ENCODE results near the gene TBC1D26.
"Not testable (repeated sequence)": the region's sequence is repeated elsewhere in the genome, so short reads cannot be mapped to it uniquely, and the experiment has no call there.

The TBC1D26 gene

DNA sequence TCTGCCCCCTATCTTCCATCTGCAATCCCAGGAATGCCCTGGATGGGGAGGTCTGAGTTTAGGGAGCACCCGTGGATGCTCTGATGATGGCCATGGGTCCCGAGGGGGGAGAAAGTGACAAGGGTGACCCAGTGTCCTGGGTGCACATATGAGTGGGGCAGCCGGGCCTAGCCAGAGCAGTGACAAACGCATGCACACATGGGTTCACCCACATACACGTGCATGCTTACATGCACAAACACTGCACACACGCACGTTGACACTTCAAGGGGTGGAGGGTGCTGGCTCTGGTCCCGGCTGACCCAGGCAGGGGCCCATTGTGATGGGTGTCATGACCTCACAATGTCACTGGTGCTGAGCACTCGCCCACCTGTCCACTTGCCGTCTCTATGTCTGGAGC is at the start of gene TBC1D26:
TBC1D26 (plus strand) TSS at position 384 of the 400 bp plus-strand sequence. CDS start 3,066 bp downstream, outside the sequence.
- not testable (repeated sequence) for DNase-seq

DNA sequence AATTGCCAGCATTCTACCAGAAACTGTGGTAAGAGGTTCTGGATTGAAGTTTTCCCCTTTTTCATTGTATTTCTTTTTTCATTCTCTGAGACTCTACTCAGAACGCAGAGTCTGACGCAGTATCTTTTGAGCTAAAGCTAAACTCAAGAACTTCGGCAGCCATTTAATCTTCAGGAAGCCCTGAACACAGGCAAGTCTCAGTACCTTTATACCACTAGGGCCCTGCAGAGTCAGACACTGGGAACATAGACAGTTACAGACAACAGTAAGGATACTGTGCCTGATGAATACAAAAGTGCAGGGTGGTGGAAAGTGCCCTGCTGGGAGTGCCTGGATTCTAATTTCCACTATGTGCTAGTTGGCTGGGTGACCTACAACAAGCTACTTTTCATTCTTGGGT is 48.9 kb upstream of the TBC1D26 start:
- DNase-seq, result not testable (repeated sequence)

DNA sequence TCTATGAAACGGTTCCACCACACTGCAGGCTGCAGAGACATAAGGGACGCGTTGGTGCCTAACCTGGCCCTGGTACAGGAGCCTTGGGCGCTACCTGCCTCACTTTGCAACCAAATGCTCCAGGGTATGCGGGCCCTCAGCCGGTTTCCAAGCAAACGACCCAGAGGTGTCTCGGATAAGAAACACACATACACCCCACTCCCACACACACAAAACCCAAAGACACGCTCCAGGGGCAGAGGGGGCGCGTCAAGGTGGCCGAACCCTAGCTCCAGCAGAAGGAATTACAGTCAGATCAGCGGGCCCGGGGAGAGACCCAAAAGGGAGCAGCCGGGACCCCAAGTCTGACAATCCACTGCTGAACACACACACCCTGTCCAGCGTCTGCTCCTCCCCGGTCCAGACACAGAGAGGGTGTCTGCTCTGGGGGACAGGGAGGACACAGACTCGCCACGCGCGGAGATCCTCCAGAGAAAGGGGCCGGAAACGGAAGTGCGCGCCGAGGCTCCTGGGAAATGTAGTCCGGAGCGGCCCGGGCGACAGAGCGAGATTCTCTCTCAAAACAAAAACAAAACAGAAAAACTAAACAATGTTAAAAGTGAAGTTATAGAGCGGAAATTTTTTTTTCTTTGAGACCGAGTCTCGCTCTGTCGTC is 48.1 kb upstream of the TBC1D26 start, which contains the start of gene TRIM16:
TRIM16 (minus strand) TSS at position 488 of the 655 bp plus-strand sequence. CDS start 32,702 bp downstream, outside the sequence.
- not testable (repeated sequence) for DNase-seq

DNA sequence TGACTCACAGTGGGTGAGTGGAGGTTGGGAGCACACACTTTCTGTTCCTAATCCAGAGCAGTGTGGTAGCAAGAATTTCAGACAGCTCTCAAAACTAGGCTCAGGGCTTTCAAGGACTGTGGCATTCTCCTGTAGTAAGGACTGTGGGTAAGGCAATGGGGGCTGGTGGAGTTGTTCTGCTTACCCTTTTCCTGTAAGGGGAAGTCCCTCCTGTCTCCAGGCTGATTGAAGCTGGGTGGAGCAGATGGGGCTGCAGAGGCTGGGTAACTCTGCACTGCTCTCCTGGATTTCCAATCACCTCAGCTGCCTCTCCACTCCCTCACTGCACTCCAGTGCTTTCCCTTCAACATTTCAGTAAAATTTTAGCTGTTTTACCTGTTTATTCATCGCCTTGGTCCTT is 44.6 kb upstream of the TBC1D26 start:
- DNase-seq, result not testable (repeated sequence)

DNA sequence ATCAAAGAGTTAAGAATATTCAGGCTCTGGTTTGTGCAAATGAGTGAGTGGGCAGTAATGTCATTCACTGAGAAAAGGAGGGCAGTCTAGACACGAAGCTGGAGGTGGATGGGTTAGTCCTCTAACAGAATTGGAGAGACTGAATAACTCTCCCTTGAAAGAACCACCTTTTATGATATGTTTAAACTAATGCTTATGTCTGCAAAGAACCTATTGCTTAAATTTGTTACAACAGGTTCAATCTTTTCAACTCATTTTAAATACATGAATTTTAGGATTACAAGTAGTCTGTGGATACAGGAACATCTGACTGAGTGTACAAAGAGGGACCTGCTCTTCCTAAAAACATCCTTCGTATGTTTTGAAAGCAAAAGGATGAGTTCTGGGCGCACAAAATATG is 33.1 kb upstream of the TBC1D26 start:
- not testable (repeated sequence) for DNase-seq

DNA sequence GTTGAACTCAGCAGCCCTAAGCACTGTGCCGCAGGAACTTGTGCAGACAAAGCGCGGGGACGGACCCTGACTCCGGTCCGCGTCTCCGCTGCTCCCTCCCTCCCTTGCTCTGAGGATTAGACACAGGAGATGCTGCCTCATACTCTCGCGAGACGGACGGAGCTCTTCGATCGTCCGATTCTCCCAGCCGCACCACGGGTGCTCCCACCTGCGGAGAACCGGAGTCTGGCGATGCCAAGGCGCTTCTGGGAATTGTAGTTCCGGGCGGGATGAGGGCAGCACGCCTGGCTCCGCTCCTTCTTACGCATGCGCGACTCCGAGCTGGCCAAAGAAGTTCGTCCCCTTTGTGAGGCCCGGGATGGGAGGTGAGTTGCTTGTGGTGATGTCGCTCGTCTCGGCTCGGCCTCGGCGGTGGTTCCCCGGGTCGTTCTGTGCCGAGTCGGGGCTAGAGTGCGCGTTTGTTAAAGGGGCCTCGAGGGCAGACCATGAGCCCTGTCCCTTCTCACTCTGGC is 32.6 kb upstream of the TBC1D26 start, which contains the start of gene ZNF286A:
ZNF286A (plus strand) TSS at position 340 of the 512 bp plus-strand sequence. CDS start 578 bp downstream, outside the sequence.
- DNase-seq, result peak; percentile 95

DNA sequence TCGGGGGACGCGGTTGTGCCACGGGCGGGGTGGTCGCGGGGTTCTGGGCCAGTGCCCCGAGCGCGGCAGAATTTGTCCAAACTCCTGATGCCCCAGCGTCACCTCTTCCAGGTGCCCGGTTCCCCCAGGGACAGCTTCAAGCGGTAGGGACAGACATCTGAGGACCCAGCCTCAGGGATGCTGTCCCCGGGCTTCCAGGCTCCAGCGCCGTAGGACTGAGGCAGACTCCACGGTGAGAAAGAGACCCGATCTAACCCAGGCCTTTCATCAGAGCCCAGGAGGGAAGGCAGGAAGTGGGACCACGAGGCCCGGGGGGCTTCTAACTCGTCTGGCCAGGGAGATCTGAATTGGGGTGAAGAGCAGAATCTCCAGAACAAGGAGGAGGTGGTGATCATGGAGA is 32.1 kb upstream of the TBC1D26 start:
- not testable (repeated sequence) for DNase-seq

DNA sequence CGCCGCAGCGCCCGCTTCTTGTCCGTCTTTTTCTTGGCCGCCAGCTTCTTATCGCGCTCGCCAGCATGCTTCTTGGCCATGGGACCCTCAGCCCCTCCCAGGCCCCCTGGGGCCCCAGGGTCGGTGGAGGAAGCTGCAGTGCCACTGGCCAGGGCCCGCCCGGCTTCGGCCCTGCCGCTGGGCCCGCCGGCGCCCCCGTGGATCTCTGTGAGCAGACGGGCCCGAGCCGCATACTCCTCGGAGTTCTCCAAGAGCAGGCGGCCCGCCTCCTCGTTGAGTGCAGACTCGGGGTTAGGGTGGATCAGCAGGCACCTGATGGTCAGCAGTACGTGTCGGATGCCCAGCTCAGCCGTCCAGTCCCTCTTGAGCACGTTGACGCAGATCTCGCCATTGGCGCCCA is 27.8 kb upstream of the TBC1D26 start:
- DNase-seq, result not testable (repeated sequence)

DNA sequence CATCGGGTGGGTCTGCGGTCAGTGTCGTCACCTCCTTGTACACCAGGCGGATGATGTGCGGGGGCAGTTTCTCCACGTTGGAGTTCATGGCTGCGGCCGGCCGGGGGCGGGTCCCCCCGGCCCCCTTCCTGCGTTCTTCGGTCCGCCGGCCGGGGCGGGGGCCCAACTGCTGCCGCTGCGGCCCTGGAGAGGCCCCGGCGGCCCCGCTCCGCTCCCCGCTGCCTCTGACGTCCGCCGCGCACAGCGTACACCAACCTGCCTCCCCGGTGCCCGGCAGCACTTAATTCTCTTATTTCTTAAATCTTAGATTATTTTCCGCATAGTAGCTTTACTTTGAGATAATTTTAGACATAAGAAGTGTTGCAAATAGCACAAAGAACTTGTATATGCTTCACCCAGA is 27.3 kb upstream of the TBC1D26 start:
- DNase-seq, result not testable (repeated sequence)

DNA sequence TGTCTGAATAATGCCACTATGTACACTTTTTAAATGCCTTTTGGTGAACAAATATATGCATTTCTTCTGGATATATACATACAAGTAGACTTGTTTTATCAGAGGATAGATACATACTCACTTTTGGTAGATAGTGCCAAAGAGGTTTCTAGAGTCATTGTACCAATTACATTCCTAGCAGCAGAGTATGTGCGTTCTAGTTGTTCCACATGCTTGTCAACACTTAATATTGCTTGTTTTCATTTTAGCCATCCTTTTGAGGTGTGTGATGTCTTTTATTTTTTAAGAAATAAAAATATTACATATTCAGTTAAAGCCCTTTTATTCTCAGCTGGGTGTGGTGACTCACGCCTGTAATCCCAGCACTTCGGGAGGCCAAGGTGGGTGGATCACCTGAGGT is 23.2 kb upstream of the TBC1D26 start:
- not testable (repeated sequence) for DNase-seq

DNA sequence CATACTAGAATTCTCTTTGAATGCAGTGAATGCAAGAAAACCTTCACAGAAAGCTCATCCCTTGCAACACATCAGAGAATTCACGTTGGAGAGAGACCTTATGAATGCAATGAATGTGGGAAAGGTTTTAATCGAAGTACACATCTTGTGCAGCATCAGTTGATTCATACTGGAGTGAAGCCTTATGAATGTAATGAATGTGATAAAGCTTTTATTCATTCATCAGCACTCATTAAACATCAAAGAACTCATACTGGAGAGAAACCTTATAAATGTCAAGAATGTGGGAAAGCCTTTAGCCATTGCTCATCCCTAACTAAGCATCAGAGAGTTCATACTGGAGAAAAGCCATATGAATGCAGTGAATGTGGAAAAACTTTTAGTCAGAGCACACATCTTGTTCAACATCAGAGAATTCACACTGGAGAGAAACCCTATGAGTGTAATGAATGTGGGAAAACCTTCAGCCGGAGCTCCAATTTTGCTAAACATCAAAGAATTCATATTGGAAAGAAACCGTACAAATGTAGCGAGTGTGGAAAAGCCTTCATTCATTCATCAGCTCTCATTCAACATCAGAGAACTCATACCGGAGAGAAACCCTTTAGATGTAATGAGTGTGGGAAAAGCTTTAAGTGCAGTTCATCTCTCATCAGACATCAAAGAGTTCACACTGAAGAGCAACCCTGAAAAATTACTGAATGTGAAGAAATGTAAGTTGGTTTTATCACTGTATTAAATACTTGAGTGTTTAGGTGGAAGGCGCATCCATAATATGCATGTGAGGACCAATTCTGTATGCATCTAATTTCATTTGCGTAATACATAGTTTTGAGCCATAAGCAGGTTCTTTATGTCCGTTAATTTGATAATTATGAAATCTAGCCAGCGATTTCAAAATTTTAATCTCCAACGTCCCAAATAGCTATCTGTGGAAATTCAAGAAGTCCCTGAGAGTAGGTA is 15.2 kb upstream of the TBC1D26 start:
- not testable (repeated sequence) for DNase-seq

DNA sequence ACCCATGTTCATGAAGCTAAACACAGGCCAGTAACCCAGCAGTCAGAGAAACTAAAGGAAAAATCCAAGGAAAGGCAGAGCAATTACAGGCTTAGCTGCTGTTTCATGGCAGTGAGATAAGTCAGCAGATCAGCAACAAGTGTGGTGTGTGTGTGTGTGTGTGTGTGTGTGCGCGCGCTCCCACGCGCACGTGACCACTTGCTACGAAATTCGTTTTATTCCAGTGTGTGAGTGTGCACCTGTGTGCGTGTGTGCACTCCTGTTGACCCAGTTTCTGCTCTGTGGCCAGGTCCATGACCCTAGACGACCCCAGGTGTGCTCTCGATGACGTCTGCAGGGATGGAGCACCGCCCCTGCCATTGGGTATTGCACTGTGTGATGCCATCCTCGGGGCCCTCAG is 1.5 kb upstream of the TBC1D26 start:
- DNase-seq, result not testable (repeated sequence)

DNA sequence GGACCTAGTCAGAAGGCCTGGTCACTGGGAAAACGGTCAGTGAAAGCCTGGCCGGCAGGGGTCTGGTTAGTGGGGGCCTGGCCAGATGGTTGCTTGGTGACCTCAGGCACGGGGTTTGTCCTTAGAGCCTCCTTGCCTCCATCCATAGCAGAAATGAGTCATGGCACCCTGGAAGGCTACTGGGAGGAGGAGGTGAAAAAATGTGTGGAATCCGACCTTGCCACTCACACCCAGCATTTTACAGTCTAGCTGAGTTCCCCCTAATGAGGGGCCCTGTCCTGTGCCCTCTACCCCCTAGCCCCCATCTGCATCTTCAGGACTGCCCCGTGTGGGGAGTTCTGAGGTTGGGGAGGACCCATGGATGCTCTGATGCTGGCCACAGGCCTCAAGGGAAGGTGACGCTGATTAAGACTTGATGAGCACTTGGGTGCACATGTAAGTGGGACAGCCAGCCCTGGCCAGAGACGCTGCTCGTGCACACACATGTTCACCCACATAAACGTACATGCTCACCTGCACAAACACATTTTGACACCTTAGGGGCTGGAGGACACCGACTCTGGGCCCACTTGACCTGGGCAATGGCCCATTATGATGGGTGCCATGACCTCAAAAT is 1.2 kb downstream of the TBC1D26 start:
- DNase-seq, result not testable (repeated sequence)

DNA sequence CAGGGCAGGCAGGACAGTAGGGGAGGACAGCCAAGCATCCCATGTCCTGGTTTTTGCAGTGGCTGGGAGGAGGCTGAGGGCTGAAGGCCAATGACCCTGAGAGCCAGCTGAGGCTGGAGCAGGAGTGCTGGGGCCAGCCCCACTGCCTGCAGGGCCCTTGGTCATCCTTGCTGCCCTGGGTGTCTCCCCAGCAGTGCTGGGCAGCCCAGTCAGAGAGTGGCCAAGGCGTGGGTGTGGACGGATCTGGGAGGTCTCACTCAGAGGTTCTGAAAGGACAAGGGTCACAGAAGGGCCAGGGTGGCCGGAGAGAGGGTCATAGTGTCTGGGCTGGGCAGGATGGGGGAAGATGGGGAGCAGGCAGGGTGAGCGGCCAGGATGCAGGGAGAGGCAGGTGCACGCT is 4.5 kb downstream of the TBC1D26 start:
- not testable (repeated sequence) for DNase-seq

DNA sequence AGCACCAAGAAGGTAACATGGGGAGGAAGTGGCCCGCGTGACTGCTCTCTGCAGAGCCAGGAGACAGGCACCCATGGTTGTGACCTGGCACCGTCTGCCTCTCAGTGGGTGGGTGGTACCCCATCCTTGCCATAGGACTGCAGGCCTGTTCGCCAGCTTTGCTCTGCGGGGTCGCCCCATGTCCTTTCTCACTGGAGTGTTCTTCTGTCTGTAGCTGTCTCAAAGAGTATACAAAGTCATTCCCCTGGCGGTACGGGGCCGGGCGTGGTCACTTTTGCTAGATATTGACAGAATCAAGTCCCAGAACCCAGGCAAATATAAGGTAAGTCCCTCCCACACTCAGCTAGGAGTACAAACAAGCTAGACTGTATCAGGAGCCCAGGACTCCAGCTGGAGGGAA is 6.0 kb downstream of the TBC1D26 start:
- DNase-seq, result no peak

DNA sequence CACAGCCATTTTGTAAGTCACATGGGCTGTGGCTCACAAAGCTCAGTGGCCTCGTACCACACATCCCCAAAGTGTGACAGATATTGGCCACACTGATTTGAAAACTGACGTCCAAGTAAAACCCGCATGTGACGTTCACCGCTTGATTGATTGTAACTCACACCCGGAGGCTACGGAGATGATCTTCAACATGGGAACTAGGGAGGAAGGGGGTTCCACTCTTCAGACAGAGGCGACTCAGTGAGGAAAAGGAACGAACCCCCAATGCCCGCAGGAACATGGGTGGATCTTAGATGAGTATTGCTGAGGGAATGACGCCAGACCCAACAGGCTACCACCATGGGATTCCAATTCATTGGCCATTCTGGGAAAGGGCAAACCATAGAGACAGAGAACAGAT is 7.2 kb downstream of the TBC1D26 start:
- DNase-seq, result not testable (repeated sequence)

DNA sequence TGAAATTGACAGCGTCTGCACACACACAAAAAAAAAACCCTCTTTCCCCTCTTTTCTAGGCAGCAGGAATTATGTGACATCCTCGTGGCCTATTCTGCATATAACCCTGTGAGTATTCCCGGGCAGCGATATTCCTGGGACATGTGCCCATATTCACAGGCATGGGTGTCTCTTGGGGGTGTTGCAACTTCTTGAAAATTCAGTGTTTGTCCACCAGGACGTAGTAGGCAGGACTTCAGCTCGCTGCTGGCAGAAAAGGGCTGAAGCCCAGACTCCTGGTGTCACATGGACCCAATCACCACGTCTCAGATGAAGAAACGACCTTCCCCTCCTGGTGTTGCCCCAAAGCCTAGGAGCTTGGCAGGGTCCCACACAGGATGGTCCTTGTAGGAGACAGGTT is 8.0 kb downstream of the TBC1D26 start:
- not testable (repeated sequence) for DNase-seq

DNA sequence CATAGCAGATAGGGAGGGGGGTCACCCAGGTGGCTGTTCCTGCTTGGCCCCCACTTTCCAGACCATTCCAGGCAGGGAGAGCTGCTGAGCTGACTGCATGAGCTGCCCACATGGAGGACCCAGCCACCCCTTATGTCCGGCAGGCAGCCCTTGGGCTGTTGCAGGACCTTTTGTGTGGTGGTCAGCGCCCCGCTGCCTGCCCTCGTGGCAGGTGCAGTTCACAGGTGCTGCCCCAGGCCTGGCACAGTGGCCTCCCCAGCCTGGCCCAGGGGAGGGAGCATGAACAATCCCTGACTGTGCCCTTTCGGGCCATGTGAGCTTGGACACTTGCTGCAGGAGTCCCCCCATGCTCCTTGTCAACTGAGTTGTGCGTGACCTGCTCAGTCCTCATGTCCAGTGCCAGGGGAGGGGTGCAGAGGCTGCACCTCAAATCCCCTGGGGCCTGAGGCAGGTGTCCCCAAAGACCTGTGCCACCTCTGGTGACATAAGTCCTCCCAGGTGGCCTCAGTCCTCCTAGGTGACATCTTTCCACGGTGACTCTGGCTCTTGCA is 8.6 kb downstream of the TBC1D26 start:
- no peak for DNase-seq

DNA sequence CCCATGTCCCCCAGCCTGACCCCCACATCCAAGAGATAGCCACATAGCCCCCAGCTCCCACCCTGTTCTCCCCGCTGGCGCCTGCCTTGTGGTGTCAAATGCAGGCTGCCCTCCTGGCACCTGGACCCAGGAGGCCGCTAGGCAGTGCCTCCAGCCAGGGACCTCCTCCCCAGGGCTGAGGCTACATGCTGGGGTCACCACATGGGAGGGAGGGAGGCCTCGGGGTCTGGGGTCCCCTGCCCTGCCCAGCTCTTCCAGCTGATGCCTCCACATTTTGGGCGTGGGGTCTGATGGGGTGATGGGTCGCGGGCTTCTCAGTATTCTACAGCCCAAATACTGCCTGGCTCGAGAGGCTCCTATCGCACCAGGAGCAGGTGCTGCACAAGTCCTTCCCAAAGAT is 9.5 kb downstream of the TBC1D26 start:
- DNase-seq, result no peak

DNA sequence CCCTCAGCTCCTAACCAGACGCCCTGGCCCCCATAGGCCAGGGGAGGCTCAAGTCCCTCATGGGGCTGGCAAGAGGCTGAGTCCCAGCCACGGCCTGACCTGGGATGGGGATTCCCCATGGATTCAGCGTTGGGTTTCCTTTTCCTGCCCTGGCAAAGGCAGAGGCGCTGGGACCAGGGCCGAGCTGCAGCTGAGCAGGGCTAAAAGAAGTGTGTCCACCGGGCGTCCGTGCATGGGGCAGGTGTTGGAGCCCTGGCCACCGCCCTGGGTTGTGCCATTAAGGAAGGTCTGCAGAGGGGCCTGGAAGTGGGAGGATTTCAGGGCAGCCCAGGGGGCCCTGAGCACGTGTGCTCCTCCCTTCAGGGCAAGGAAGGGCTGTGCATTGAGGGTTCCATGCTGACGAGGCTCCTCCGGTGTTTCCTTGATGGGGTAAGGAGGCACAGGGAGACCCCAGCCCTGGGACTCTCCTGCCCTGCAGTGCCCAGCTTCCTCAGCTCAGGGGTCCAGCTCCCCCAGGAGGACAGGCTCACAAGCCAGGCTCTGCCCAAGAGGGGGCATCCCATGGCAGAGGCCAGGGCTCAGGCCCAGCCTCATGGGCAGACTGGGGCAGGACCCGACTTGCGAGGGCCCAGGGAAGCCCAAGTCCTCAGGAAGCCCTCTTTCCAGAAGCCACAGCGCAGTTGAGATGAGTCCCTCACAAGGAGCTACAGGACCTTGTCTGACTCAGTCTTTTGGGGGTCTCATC is 10.1 kb downstream of the TBC1D26 start:
- DNase-seq, result no peak

DNA sequence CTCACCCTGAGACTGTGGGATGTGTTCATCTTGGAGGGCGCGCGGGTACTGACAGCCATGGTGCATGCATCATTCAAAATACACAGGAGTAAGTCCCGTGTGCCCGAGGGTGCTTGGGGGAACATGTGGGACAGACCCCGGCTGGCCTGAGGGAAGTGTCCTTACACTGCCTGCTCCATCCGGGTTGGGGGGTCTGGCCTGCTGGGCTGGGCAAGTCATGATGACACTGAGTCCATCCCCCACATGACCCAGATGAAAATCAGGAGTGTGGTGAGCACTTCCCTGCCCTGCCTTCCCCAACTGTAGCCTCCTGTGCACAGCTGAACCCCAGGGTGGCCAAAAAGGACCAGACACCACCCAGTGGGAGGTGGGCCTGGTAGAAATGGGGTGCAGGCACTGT is 10.8 kb downstream of the TBC1D26 start:
- no peak for DNase-seq

Measured in NCI-H446 treated with DMSO at 0.1 percent for 48 hours (cell line).